Kidney (tissue), 14 donors: ENCODE measurements around the gene RPP40. TPM values are rescaled to one million over a fixed set of nuclear protein-coding genes. Genes with fewer than 3 reads are reported as not detected.

Experiments
- DNase-seq, 5 donors: peaks; one replicate each; pipeline ENCODE4 v3.0.0-alpha.2; 2013 to 2020
- FAIRE-seq: peaks from 2 replicates; lab custom pipeline; 2012; peaks lifted over from hg19 to GRCh38; lab: Jason Lieb, UNC
- H3K27ac ChIP-seq, 2 donors: one replicate each; pipeline ENCODE4 v1.7.0; 2013; ENCODE audit warnings: low read depth in 2 of 2, low read length in 2 of 2, inconsistent platforms in 1 of 2
- H3K27me3 ChIP-seq: one replicate; pipeline ENCODE4 v1.7.1; 2013; ENCODE audit warnings: low read length, inconsistent platforms; ENCODE audit not compliant: control insufficient read depth, insufficient read depth
- H3K36me3 ChIP-seq, 3 donors: one replicate each; pipeline versions ENCODE4 v1.7.0 to v1.7.1; 2013; ENCODE audit warnings: low read length in 3 of 3, control low read depth in 1 of 3, inconsistent platforms in 1 of 3; ENCODE audit not compliant: insufficient read depth in 3 of 3, control insufficient read depth in 2 of 3
- H3K4me1 ChIP-seq, 3 donors: one replicate each; pipeline versions ENCODE4 v1.7.0 to v1.7.1; 2013; ENCODE audit warnings: low read length in 3 of 3, inconsistent platforms in 1 of 3, low read depth in 1 of 3; ENCODE audit not compliant: control insufficient read depth in 2 of 3, insufficient read depth in 2 of 3
- H3K4me3 ChIP-seq, 3 donors: one replicate each; pipeline versions ENCODE4 v1.7.0 to v1.8.1; 2013; ENCODE audit warnings: low read length in 3 of 3, control low read depth in 1 of 3, inconsistent platforms in 1 of 3
- H3K9ac ChIP-seq, 3 donors: one replicate each; pipeline versions ENCODE4 v1.7.0 to v1.7.1; 2013; ENCODE audit warnings: low read length in 3 of 3, control low read depth in 1 of 3, inconsistent platforms in 1 of 3
- H3K9me3 ChIP-seq, 3 donors: one replicate each; pipeline versions ENCODE4 v1.7.0 to v1.7.1; 2013; ENCODE audit warnings: low read length in 3 of 3, control low read depth in 1 of 3, inconsistent platforms in 1 of 3; ENCODE audit not compliant: control insufficient read depth in 2 of 3, insufficient read depth in 1 of 3
- CTCF ChIP-seq: IDR thresholded peaks from 3 replicates; pipeline ENCODE4 v1.5.1; 2012; ENCODE audit warnings: mild to moderate bottlenecking, moderate library complexity, borderline replicate concordance; ENCODE audit not compliant: insufficient read depth; ENCODE audit errors: extremely low read depth
- intact Hi-C: fragments of 100-400 bp; cut with DNase I; formaldehyde crosslinking; loops from one replicate; pipeline ENCODE4 v1.11.1; 2022
- polyA plus RNA-seq: library from polyadenylated mRNA; stranded (reverse); fragments of 350-450 nt; fragmentation: Illumina TruSeq; extraction: RNeasy Lipid Tissue Mini Kit (QIAGEN cat#74804); gene quantifications from one replicate; pipeline ENCODE4 v1.2.3, GENCODE V29; 2014; ENCODE audit warnings: low read depth, low replicate concordance; ENCODE audit not compliant: insufficient read depth
- total RNA-seq: library from RNA; stranded (reverse); fragmentation: NEBNext Ultra II Directional; extraction: Animal tissue kit (Norgen Biotek cat#: 25700); gene quantifications from one replicate; pipeline ENCODE4 v1.2.1, GENCODE V29; 2021
- donor health status: control.
- donor health status: control.
- donor health status: control.
- donor health status: control.
- donor health status: control.
- donor health status: DM: yes; HTN: yes; CAD: no.
- donor health status: Normal renal cell carcinoma (clear cell type).

The RPP40 gene
- total and polyA plus RNA-seq, 2 donors from 2014 or later: 3.7 to 7.4 TPM

GRCh38 chr6:4958624-4959023, 45.2 kb downstream of the RPP40 start:
- peaks cover 0 to 6% (median 2%) of the 10 kb centered on the region in 3 donors for H3K36me3 ChIP-seq
- TF ChIP-seq CTCF: no peak
- no peak overlapping the region for H3K9ac ChIP-seq
- H3K4me1 ChIP-seq: no peaks in the 10 kb centered on the region
- H3K27me3 ChIP-seq: no peaks in the 10 kb centered on the region
- DNase-seq (no peak), FAIRE-seq (no peak)
- H3K9me3 ChIP-seq: no peaks in the 10 kb centered on the region
- intact Hi-C loops: no loop called here
- H3K4me3 ChIP-seq: no peak overlapping the region
- no peak overlapping the region for H3K27ac ChIP-seq

GRCh38 chr6:4957521-4958231, 46.2 kb downstream of the RPP40 start:
- H3K27ac ChIP-seq: no peak overlapping the region
- DNase-seq: no peak
- intact Hi-C loops: no loop called here
- no peak for TF ChIP-seq CTCF
- H3K9ac ChIP-seq: no peak overlapping the region
- no peaks in the 10 kb centered on the region for H3K27me3 ChIP-seq
- H3K4me3 ChIP-seq: no peak overlapping the region
- H3K9me3 ChIP-seq: no peaks in the 10 kb centered on the region
- no peak for FAIRE-seq
- H3K4me1 ChIP-seq: no peaks in the 10 kb centered on the region
- H3K36me3 ChIP-seq: peaks cover 0 to 7% (median 2%) of the 10 kb centered on the region in 3 donors

GRCh38 chr6:4956625-4957024, 47.2 kb downstream of the RPP40 start:
- Histone ChIP-seq H3K4me1 (no peaks in the 10 kb centered on the region), H3K9ac (no peak overlapping the region), H3K4me3 (no peak overlapping the region), H3K27me3 (no peaks in the 10 kb centered on the region), H3K27ac (no peak overlapping the region), H3K9me3 (no peaks in the 10 kb centered on the region), H3K36me3 (peaks cover 0 to 7% (median 4%) of the 10 kb centered on the region in 3 donors)
- FAIRE-seq: no peak
- no peak for DNase-seq
- no peak for TF ChIP-seq CTCF
- intact Hi-C loops: no loop called here
